HepG2 (cell line): Measurements from ENCODE around the gene NFYC. TPM values are rescaled to one million over a fixed set of nuclear protein-coding genes. Genes with fewer than 3 reads are reported as not detected.

Experiments
- ATAC-seq: fragments of 200-7000 bp; cut with Tn5 transposase; 3 replicates; pipeline ENCODE4 v1.9.1; 2020; ENCODE audit warnings: mild to moderate bottlenecking, moderate library complexity
- BruUV-seq: library from RNA; stranded (reverse); fragments of 400-500 nt; replicated peaks from 2 replicates; lab custom pipeline; 2021; lab: Mats Ljungman, UMichigan
- CTCF ChIA-PET: fragments of 300-600 bp; formaldehyde crosslinking; extraction: SDS; loops from one replicate; lab custom pipeline; 2021; ENCODE audit warnings: low total read pairs, inconsistent platforms, low intra/inter-chr PET ratio; lab: Yijun Ruan, JAX
- POLR2A ChIA-PET: fragments of 350-600 bp; sonication (Branson Sonifier 250); formaldehyde crosslinking; loops from one replicate; lab custom pipeline; 2020; ENCODE audit warnings: antibody characterized with exemption, inconsistent platforms; lab: Yijun Ruan, JAX
- DNase-seq: peaks from one replicate; pipeline ENCODE4 v3.0.0-alpha.2; 2015; ENCODE audit warnings: low spot score
- FAIRE-seq: peaks from 3 replicates; lab custom pipeline; 2011; peaks lifted over from hg19 to GRCh38; lab: Jason Lieb, UNC
- H2AFZ ChIP-seq: one replicate; pipeline ENCODE4 v1.6.1; 2011; ENCODE audit warnings: low read length, inconsistent platforms
- H3K27ac ChIP-seq: fragments of 300-600 bp; 3 replicates; pipeline ENCODE4 v1.8.0; 2011; ENCODE audit warnings: mixed run types, mild to moderate bottlenecking, mixed read lengths, low read length, inconsistent platforms; ENCODE audit not compliant: insufficient read depth; ENCODE audit errors: extremely low read length
- H3K27me3 ChIP-seq, 2 experiments: fragments of 200-600 bp in 1 of 2; 2 replicates in 1 of 2; 3 replicates in 1 of 2; pipeline versions ENCODE4 v1.6.0 to v1.8.0; 2011; ENCODE audit warnings: low read length in 2 of 2, mild to moderate bottlenecking in 2 of 2, moderate library complexity in 2 of 2, inconsistent platforms in 1 of 2; ENCODE audit not compliant: insufficient read depth in 2 of 2, control insufficient read depth in 1 of 2
- H3K36me3 ChIP-seq, 2 experiments: fragments of 200-600 bp in 1 of 2; replicated peaks in 1 of 2; 2 replicates in 1 of 2; 3 replicates in 1 of 2; pipeline versions ENCODE4 v1.5.1 to v1.8.0; 2011; ENCODE audit warnings: low read length in 2 of 2, inconsistent platforms in 1 of 2; ENCODE audit not compliant: insufficient read depth in 2 of 2, control insufficient read depth in 1 of 2
- H3K4me1 ChIP-seq: 2 replicates; pipeline ENCODE4 v1.5.1; 2012; ENCODE audit warnings: low read length, inconsistent platforms; ENCODE audit not compliant: insufficient read depth
- H3K4me2 ChIP-seq: 2 replicates; pipeline ENCODE4 v1.6.0; 2011; ENCODE audit warnings: low read depth, low read length, inconsistent platforms
- H3K4me3 ChIP-seq, 3 experiments: fragments of 200-600 bp in 1 of 3; sonication (generic), shearing (Covaris generic) in 1 of 3; replicated peaks in 1 of 3; 2 replicates each; pipeline ENCODE4 v1.5.1; 2011 to 2016; ENCODE audit warnings: low read length in 3 of 3, inconsistent platforms in 2 of 3, low read depth in 2 of 3, mild to moderate bottlenecking in 2 of 3, control low read depth in 1 of 3, mixed read lengths in 1 of 3; ENCODE audit not compliant: insufficient read depth in 1 of 3
- H3K79me2 ChIP-seq: one replicate; pipeline ENCODE4 v1.6.1; 2011; ENCODE audit warnings: low read length, inconsistent platforms; ENCODE audit not compliant: insufficient read depth
- H3K9ac ChIP-seq: 2 replicates; pipeline ENCODE4 v1.6.0; 2011; ENCODE audit warnings: mild to moderate bottlenecking, low read depth, low read length, inconsistent platforms; ENCODE audit not compliant: insufficient read depth
- H3K9me3 ChIP-seq: 2 replicates; pipeline ENCODE4 v1.5.1; 2012; ENCODE audit warnings: mild to moderate bottlenecking, low read length
- H4K20me1 ChIP-seq: 2 replicates; pipeline ENCODE4 v1.6.0; 2011; ENCODE audit warnings: inconsistent platforms, mild to moderate bottlenecking, low read length, moderate library complexity; ENCODE audit not compliant: insufficient read depth
- DMAP1 ChIP-seq: IDR thresholded peaks from 2 replicates; pipeline ENCODE4 v1.6.1; 2016
- EED ChIP-seq: sonication (generic); formaldehyde crosslinking; IDR thresholded peaks from 2 replicates; pipeline ENCODE4 v1.5.0; 2020; ENCODE audit warnings: mild to moderate bottlenecking, missing genetic modification reagents
- ELF3 ChIP-seq: IDR thresholded peaks from 2 replicates; pipeline ENCODE4 v1.6.1; 2016; ENCODE audit warnings: missing genetic modification reagents, missing compliant biosample characterization
- FOXK2 ChIP-seq: fragments of 450-650 bp; IDR thresholded peaks from 2 replicates; pipeline ENCODE4 v1.6.1; 2016
- KLF15 ChIP-seq: sonication (generic); formaldehyde crosslinking; IDR thresholded peaks from 2 replicates; pipeline ENCODE4 v1.8.1; 2023; ENCODE audit warnings: borderline replicate concordance, mild to moderate bottlenecking, inconsistent platforms, missing genetic modification reagents, mixed read lengths
- RXRA ChIP-seq: sonication (generic); formaldehyde crosslinking; IDR thresholded peaks from 2 replicates; pipeline ENCODE4 v1.5.1; 2020; ENCODE audit warnings: missing genetic modification reagents
- TARDBP ChIP-seq: sonication (generic); formaldehyde crosslinking; IDR thresholded peaks from 2 replicates; pipeline ENCODE4 v1.8.0; 2022; ENCODE audit warnings: mild to moderate bottlenecking, missing genetic modification reagents
- TCF7 ChIP-seq: sonication (generic); IDR thresholded peaks from 2 replicates; pipeline ENCODE4 v1.6.1; 2016; ENCODE audit warnings: antibody characterized with exemption, low read depth
- ZBTB3 ChIP-seq: sonication (generic); formaldehyde crosslinking; IDR thresholded peaks from 2 replicates; pipeline ENCODE4 v1.4.0; 2020; ENCODE audit warnings: low read depth, mild to moderate bottlenecking, moderate library complexity, missing genetic modification reagents, borderline replicate concordance
- ZFAT ChIP-seq: sonication (generic); formaldehyde crosslinking; conservative IDR thresholded peaks from 2 replicates; pipeline ENCODE4 v1.8.1; 2023; ENCODE audit warnings: missing genetic modification reagents, inconsistent platforms
- ZNF296 ChIP-seq: sonication (generic); formaldehyde crosslinking; conservative IDR thresholded peaks from 2 replicates; pipeline ENCODE4 v1.5.0; 2020; ENCODE audit warnings: mild to moderate bottlenecking, missing genetic modification reagents
- ZNF629 ChIP-seq: sonication (generic); formaldehyde crosslinking; conservative IDR thresholded peaks from 2 replicates; pipeline ENCODE4 v1.5.0; 2020; ENCODE audit warnings: missing genetic modification reagents
- ZNF761 ChIP-seq: sonication (generic); formaldehyde crosslinking; conservative IDR thresholded peaks from 2 replicates; pipeline ENCODE4 v1.4.0; 2020; ENCODE audit warnings: mild to moderate bottlenecking, missing genetic modification reagents
- WGBS: methylation state at CpG from one replicate; pipeline ENCODE4 v1.1.6; 2017; ENCODE audit warnings: low lambda C conversion rate; 5-methylcytosine and 5-hydroxymethylcytosine counted together
- in situ Hi-C: cut with HindIII; loops from 2 replicates; pipeline ENCODE4 v1.10.0; 2017; ENCODE audit warnings: low pct_unique_long_range_greater_than_20kb; ENCODE audit not compliant: extremely low pct_ligation_motif_present
- intact Hi-C: fragments of 100-400 bp; cut with micrococcal nuclease; formaldehyde crosslinking; loops from one replicate; pipeline ENCODE4 v1.10.0; 2022; ENCODE audit not compliant: unreplicated experiment
- polyA plus RNA-seq, 8 experiments: library from polyadenylated mRNA; depleted of rRNA in 3 of 8; stranded (reverse) in 7 of 8; unstranded in 1 of 8; fragments of >200 nt; fragmentation: Illumina TruSeq in 4 of 8; extraction: Trizol in 4 of 8; gene quantifications; 2 replicates each; pipeline versions ENCODE4 v1.2.1 to v1.2.3, GENCODE V29; 2011 to 2016; ENCODE audit warnings: low read depth in 4 of 8, missing spikeins in 1 of 8, mixed read lengths in 1 of 8; ENCODE audit not compliant: insufficient read depth in 1 of 8
- total RNA-seq, 5 experiments: library from RNA; depleted of rRNA; stranded (reverse); fragments of >200 nt; fragmentation: Illumina TruSeq; extraction: Trizol; gene quantifications; 2 replicates each; pipeline ENCODE4 v1.2.3, GENCODE V29; 2016; ENCODE audit warnings: low read depth in 1 of 5
- TF ChIP-seq, protein P1 (sequence below): sonication (generic); formaldehyde crosslinking; IDR thresholded peaks from 2 replicates; pipeline ENCODE4 v1.4.0; 2020; ENCODE audit warnings: missing genetic modification reagents, mild to moderate bottlenecking, borderline replicate concordance
- TF ChIP-seq, protein P2 (sequence below): sonication (generic); formaldehyde crosslinking; IDR thresholded peaks from 2 replicates; pipeline ENCODE4 v1.5.1; 2020; ENCODE audit warnings: mild to moderate bottlenecking, moderate library complexity, missing genetic modification reagents

Gene NFYC
- total and polyA plus RNA-seq, 2 of the 13 experiments (the other 11 are each of a cell fraction or from before 2014, with no cell fraction given): 33.9 to 73.7 TPM

DNA sequence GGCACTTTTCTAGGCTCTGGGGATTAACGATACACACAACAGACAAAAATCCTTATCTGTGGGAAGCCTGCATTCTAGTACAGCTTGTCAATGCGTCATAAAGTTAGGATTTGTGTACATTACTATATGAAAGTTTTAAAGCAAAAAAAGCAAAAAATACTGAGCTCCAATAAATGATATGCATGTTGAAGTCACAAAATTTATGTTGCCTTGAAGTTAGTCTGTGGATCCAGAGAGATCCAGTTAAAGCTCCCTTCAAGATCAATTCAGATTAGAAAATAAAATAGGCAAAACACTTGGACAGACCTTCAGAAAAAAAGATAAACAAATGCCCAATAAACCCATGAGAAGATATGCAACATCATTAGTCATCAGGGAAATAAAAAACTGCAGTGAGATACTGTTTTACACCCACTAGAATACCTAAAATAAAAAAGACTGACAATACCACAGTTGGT lies 59.0 kb downstream of the NFYC start:
- H3K4me2 ChIP-seq: no peak overlapping the region
- H3K36me3 ChIP-seq: peaks cover 20 to 70% of the 10 kb centered on the region in 2 experiments
- intact Hi-C loops: no loop called here
- peaks cover 3% of the 10 kb centered on the region for H3K79me2 ChIP-seq
- H3K27me3 ChIP-seq: no peaks in the 10 kb centered on the region
- no peak for ATAC-seq
- H3K9me3 ChIP-seq: no peaks in the 10 kb centered on the region
- WGBS: 100% methylated on average over 2 of the region's 2 CpGs
- no peak for FAIRE-seq
- ChIA-PET CTCF (no interaction called here), POLR2A (interaction anchor here (1.9 to 2.7 kb wide), 2 partner anchors 8 to 59 kb away, joined by 11 to 17 read pairs; partner anchors contain the start of gene NFYC)
- no peak overlapping the region for H2AFZ ChIP-seq
- H4K20me1 ChIP-seq: no peaks in the 10 kb centered on the region
- BruUV-seq: no TSS peak
- no peak overlapping the region for H3K4me3 ChIP-seq
- no peak overlapping the region for H3K9ac ChIP-seq
- H3K4me1 ChIP-seq: peaks cover 27% of the 10 kb centered on the region
- TF ChIP-seq KLF15: no peak
- no peak for TF ChIP-seq FOXK2
- TF ChIP-seq ZFAT (CRISPR knock-in tag): no peak
- no peak for TF ChIP-seq ZBTB3 (CRISPR knock-in tag)
- TF ChIP-seq ELF3: no peak
- TF ChIP-seq, protein P1, sequence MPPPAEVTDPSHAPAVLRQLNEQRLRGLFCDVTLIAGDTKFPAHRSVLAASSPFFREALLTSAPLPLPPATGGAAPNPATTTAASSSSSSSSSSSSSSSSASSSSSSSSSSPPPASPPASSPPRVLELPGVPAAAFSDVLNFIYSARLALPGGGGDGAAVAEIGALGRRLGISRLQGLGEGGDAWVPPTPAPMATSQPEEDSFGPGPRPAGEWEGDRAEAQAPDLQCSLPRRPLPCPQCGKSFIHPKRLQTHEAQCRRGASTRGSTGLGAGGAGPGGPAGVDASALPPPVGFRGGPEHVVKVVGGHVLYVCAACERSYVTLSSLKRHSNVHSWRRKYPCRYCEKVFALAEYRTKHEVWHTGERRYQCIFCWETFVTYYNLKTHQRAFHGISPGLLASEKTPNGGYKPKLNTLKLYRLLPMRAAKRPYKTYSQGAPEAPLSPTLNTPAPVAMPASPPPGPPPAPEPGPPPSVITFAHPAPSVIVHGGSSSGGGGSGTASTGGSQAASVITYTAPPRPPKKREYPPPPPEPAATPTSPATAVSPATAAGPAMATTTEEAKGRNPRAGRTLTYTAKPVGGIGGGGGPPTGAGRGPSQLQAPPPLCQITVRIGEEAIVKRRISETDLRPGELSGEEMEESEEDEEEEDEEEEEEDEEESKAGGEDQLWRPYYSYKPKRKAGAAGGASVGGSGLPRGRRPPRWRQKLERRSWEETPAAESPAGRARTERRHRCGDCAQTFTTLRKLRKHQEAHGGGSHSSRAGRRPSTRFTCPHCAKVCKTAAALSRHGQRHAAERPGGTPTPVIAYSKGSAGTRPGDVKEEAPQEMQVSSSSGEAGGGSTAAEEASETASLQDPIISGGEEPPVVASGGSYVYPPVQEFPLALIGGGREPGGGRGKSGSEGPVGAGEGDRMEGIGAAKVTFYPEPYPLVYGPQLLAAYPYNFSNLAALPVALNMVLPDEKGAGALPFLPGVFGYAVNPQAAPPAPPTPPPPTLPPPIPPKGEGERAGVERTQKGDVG: no peak
- TF ChIP-seq ZNF761 (CRISPR knock-in tag): no peak
- TF ChIP-seq, protein P2, sequence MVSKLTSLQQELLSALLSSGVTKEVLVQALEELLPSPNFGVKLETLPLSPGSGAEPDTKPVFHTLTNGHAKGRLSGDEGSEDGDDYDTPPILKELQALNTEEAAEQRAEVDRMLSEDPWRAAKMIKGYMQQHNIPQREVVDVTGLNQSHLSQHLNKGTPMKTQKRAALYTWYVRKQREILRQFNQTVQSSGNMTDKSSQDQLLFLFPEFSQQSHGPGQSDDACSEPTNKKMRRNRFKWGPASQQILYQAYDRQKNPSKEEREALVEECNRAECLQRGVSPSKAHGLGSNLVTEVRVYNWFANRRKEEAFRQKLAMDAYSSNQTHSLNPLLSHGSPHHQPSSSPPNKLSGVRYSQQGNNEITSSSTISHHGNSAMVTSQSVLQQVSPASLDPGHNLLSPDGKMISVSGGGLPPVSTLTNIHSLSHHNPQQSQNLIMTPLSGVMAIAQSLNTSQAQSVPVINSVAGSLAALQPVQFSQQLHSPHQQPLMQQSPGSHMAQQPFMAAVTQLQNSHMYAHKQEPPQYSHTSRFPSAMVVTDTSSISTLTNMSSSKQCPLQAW: no peak
- TF ChIP-seq RXRA (CRISPR knock-in tag): no peak
- no peak for TF ChIP-seq EED (CRISPR knock-in tag)
- no peak for TF ChIP-seq ZNF296
- TF ChIP-seq DMAP1 (CRISPR knock-in tag): no peak
- TF ChIP-seq TARDBP (CRISPR knock-in tag): no peak
- no peak for TF ChIP-seq ZNF629 (CRISPR knock-in tag)
- TF ChIP-seq TCF7: no peak
- DNase-seq: no peak
- in situ Hi-C loops: no loop called here
- H3K27ac ChIP-seq: peak overlapping the region; percentile 2
